Mucosa of descending colon (tissue), 3 donors: ENCODE data around the gene SGK1. TPM values are rescaled to one million over a fixed set of nuclear protein-coding genes. Genes with fewer than 3 reads are reported as not detected.
"Not testable (repeated sequence)": the region's sequence is repeated elsewhere in the genome, so short reads cannot be mapped to it uniquely, and the experiment has no call there.

Experiments used
- ATAC-seq: fragments of 200-7000 bp; cut with Tn5 transposase; one replicate; pipeline ENCODE4 v1.9.1; 2020; ENCODE audit warnings: mild to moderate bottlenecking, moderate library complexity
- DNase-seq, 3 donors: peaks; one replicate each; pipeline ENCODE4 v3.0.0-alpha.2; 2020
- H3K36me3 ChIP-seq: fragments of 200-600 bp; one replicate; pipeline ENCODE4 v1.8.0; 2021; ENCODE audit warnings: low read depth, mild to moderate bottlenecking
- H3K4me1 ChIP-seq: fragments of 200-600 bp; one replicate; pipeline ENCODE4 v1.8.0; 2021; ENCODE audit warnings: low read depth, mild to moderate bottlenecking
- H3K4me3 ChIP-seq: fragments of 200-600 bp; one replicate; pipeline ENCODE4 v1.8.0; 2021; ENCODE audit warnings: mild to moderate bottlenecking
- H3K9me3 ChIP-seq: fragments of 200-600 bp; one replicate; pipeline ENCODE4 v1.8.0; 2021; ENCODE audit warnings: mild to moderate bottlenecking
- intact Hi-C, 2 donors: fragments of 100-400 bp; cut with DNase I in 1 of 2; cut with micrococcal nuclease in 1 of 2; formaldehyde crosslinking; loops; one replicate each; pipeline versions ENCODE4 v1.11.0 to v1.11.1; 2022; cut with DNase I, micrococcal nuclease
- total RNA-seq, 3 donors: library from RNA; stranded (reverse); fragmentation: NEBNext Ultra II Directional in 2 of 3; extraction: Animal tissue kit (Norgen Biotek cat#: 25700) in 2 of 3; gene quantifications; one replicate each; pipeline versions ENCODE4 v1.2.1 to v1.2.4, GENCODE V29; 2021 to 2023
- TF ChIP-seq, protein P1 (sequence below): fragments of 200-600 bp; IDR thresholded peaks from one replicate; pipeline ENCODE4 v1.8.0; 2022; ENCODE audit warnings: antibody characterized with exemption, mild to moderate bottlenecking
- donor health status: DM: no; HTN: no; CAD: no; lungs with moderate emphysema.
- donor health status: DM: no; HTN: no; CAD: no.
- donor health status: DM: no; HTN: yes; CAD: no.

The SGK1 gene
- total RNA-seq, 3 donors from 2014 or later: 49.4 to 492 (median 55.0) TPM

DNA sequence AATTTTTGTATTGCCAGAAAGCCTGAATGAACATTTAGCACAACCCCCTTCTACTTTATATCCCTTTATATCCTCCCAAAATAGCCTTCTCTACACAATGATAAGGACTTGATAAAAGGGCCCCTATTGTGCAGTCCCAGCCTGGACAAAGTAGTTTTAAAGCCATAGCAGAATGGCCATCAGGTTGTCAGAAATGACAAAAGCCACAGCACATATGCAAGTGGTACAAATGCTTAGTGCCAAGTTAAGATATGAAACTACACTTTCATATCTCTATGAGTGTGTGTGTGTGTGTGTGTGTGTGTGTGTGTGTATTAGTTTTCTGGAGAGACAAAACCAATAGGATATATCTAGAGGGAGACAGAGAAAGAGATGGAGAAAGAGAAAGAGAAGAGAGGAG, 132.6 kb downstream of the SGK1 start:
- Histone ChIP-seq H3K36me3 (no peaks in the 10 kb centered on the region), H3K4me1 (no peaks in the 10 kb centered on the region), H3K9me3 (no peaks in the 10 kb centered on the region), H3K4me3 (no peak overlapping the region)
- TF ChIP-seq, protein P1, sequence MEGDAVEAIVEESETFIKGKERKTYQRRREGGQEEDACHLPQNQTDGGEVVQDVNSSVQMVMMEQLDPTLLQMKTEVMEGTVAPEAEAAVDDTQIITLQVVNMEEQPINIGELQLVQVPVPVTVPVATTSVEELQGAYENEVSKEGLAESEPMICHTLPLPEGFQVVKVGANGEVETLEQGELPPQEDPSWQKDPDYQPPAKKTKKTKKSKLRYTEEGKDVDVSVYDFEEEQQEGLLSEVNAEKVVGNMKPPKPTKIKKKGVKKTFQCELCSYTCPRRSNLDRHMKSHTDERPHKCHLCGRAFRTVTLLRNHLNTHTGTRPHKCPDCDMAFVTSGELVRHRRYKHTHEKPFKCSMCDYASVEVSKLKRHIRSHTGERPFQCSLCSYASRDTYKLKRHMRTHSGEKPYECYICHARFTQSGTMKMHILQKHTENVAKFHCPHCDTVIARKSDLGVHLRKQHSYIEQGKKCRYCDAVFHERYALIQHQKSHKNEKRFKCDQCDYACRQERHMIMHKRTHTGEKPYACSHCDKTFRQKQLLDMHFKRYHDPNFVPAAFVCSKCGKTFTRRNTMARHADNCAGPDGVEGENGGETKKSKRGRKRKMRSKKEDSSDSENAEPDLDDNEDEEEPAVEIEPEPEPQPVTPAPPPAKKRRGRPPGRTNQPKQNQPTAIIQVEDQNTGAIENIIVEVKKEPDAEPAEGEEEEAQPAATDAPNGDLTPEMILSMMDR: no peak
- intact Hi-C loops: no loop called here
- ATAC-seq (no peak), DNase-seq (no peak)

DNA sequence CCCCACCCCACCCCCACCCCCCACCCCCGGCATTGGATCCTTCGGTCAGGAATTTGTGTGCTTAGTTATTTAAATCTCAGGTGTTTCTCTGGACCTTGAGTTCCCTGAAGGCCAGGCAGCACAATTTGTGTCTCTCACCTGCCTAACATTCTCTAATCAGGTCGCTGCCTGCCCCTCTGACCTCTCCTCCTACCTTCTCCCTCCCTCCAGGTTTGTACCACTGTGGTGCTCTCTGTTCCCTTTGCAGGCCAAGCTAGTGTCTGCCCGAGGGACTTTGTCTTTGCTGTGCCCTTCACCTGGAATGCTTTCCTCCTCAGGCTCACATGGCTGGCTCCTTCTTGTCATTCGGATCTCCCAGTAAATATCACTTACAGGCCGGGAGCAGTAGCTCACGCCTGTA, 134.1 kb downstream of the SGK1 start:
- intact Hi-C loops: no loop called here
- Histone ChIP-seq H3K36me3 (no peaks in the 10 kb centered on the region), H3K4me1 (peaks cover under 1% of the 10 kb centered on the region), H3K4me3 (no peak overlapping the region), H3K9me3 (no peaks in the 10 kb centered on the region)
- TF ChIP-seq, protein P1: no peak
- DNase-seq (no peak), ATAC-seq (no peak)

DNA sequence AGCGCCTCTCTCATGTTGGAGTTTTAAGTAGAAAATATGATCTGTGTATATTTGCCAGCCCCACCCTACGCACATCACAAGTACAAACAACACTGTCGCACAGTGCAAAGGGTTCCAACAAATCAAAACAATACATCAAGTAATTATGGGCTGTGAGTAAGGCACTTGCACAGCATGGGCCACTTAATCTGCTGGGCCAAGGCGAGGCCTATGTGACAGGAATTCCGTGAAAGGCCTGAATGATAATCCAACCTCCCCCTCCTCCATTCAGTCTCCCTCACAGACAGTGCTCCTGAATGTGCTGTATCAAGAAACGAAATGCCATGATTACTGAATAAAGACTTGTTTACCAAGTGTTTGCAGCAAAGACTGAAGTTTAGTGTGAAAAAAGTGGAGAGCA, 135.4 kb downstream of the SGK1 start:
- H3K9me3 ChIP-seq: no peaks in the 10 kb centered on the region
- ATAC-seq: no peak
- intact Hi-C loops: no loop called here
- TF ChIP-seq, protein P1: no peak
- DNase-seq: no peak
- no peaks in the 10 kb centered on the region for H3K36me3 ChIP-seq
- no peak overlapping the region for H3K4me3 ChIP-seq
- H3K4me1 ChIP-seq: peaks cover 3% of the 10 kb centered on the region

DNA sequence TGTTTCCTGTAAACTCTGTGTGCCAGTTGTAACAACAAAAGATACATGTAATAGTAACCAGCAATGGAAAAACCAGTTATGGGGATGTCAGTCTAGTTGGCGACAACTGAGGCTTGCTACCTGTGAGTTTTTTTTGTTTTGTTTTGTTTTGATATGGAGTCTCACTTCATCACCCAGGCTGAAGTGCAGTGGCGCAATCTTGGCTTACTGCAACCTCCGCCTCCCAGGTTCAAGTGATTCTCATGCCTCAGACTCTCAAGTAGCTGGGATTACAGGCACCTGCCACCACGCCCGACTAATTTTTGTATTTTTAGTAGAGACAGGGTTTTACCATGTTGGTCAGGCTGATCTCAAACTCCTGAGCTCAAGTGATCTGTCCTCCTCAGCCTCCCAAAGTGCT, 136.2 kb downstream of the SGK1 start:
- H3K36me3 ChIP-seq, intact Hi-C loops, H3K9me3 ChIP-seq, DNase-seq, H3K4me3 ChIP-seq, ATAC-seq, H3K4me1 ChIP-seq: not testable (repeated sequence)

DNA sequence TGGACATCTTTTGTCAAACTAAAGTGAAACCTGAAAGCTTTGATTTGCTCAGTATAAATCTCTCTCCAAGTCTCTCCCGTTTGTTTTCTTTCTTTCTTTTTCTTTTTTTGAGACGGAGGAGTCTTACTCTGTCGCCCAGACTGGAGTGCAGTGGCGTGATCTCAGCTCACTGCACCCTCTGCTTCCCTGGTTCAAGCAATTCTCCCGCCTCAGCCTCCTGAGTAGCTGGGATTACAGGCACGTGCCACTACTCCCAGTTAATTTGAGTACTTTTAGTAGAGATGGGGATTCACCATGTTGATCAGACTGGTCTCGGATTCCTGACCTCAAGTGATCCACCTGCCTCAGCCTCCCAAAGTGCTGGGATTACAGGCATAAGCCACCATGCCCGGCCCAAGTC, 136.7 kb downstream of the SGK1 start:
- ATAC-seq, DNase-seq: not testable (repeated sequence)

DNA sequence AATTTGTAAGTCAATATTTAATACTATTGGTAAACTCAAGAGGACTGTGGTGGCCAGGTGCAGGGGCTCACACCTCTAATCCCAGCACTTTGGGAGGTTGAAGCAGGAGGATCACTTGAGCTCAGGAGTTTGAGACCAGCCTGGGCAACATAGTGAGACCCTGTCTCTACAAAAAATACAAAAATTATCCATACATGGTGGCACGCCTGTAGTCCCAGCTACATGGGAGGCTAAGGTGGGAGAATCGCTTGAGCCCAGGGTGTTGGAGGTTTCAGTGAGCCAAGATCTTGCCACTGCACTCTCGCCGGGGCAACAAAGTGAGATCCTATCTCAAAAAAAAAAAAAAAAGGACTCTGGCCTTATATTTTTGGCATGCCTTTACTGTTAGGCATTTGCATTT, 137.4 kb downstream of the SGK1 start:
- H3K9me3 ChIP-seq, H3K36me3 ChIP-seq, DNase-seq, H3K4me3 ChIP-seq, ATAC-seq, H3K4me1 ChIP-seq, intact Hi-C loops: not testable (repeated sequence)

More for the DNA sequence above, 136.7 kb downstream of the SGK1 start:
- H3K4me1 ChIP-seq, H3K4me3 ChIP-seq, H3K36me3 ChIP-seq, H3K9me3 ChIP-seq, intact Hi-C loops: not testable (repeated sequence)

DNA sequence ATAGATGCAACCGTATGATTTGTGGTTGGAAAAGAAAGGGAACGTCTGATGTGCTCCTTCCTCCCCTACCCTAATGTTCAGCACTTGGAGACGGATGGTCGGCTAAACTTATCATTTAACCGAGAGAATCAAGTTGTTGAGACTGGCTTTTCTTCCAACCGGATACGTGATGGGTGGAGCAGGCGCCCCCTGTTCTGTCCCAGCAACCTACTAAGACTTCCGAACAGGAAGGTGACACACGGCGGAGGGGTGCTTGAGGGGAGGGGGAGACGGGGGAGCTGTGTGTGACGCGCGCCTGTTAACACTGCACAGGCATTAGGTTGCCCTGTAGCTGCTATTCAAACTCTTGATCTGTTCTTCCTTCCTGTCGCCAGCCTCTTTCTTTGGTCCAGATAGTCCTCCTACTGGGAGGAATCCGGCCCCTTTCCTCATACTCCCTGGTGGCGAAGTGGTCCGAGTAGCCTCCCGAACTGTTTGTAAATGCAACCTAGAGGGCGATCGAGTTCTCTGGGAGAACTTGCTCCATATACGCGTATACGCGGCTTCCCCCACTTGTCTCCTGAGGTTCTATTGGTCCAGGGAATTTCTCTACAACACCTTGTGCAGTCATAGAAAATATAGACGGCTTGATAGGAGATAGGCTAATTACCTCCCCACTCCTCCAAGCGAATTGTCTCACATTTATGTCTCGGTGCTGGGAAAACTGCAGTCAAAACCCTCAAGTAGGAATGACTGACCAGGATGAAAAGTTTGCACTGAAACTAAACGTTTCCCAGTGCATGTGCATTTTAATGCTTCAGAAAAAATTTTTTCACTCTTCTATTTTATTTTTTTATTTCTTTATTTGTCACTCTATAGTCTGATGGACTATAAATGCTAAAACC, 139.5 kb downstream of the SGK1 start:
- intact Hi-C loops: loop anchor here (5.0 to 10.0 kb wide), 4 partner anchors 464 to 766 kb away; no protein-coding TSS in a partner anchor
- H3K9me3 ChIP-seq: no peaks in the 10 kb centered on the region
- H3K4me3 ChIP-seq: no peak overlapping the region

More for the DNA sequence above, 139.5 kb downstream of the SGK1 start:
- peaks cover 3% of the 10 kb centered on the region for H3K4me1 ChIP-seq
- H3K36me3 ChIP-seq: no peaks in the 10 kb centered on the region
- TF ChIP-seq, protein P1: peak; percentile 34
- peak; percentile 67 to 90 (median 83) for DNase-seq
- ATAC-seq: peak; percentile 56
